GM18867 (cell line): ENCODE results near the gene NEU4.

Experiments used
- ATAC-seq: cut with Tn5 transposase; IDR thresholded peaks from one replicate; pipeline ENCODE4 v1.9.1; 2021; ENCODE audit warnings: mild to moderate bottlenecking, moderate library complexity; ENCODE audit not compliant: unreplicated experiment

Gene NEU4

DNA sequence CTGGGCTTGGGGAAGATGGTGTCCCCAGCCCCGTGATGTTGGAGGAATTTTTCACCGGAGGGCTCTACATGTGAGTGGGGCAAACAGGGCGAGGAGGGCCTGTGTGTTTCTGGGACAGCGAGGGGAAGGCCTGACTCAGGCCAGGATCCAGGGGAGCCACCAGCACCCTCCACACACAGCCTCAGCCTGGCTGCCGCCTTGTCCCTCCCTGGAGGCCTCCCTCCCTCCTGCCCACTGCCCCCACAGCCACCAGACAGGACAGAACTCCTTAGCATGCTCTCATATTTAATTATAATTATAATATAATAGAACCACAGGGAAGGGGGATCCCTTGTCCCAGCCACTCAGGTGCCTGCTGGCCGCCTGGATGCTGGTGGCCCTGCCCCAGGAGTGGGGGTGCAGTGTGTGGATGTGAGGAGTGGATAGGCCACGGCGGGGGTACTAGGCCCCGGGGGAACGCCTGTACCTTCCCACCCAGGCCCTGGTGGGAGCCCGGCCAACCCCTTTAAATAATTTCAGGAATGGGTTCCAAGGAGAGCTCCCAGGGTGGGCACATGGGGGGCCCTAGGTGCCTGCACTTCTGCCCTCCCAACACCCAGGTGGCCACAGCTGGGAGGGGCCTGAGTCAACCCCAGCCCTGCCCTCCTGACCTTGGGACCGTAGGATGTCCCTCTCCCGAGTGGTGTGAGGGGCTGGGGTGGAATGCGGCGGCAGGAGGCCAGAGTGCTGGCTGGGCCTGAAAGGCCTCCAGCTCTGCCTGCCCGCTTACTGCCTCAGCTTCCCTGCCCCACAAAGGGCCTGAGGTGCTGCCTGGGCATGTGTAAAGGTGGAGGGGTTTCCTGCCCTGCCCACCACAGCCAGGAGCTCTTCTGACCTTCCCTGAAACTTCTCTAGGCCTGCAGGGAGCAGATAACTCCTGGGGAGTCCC is 40.9 kb downstream of the NEU4 start:
- no peak for ATAC-seq

DNA sequence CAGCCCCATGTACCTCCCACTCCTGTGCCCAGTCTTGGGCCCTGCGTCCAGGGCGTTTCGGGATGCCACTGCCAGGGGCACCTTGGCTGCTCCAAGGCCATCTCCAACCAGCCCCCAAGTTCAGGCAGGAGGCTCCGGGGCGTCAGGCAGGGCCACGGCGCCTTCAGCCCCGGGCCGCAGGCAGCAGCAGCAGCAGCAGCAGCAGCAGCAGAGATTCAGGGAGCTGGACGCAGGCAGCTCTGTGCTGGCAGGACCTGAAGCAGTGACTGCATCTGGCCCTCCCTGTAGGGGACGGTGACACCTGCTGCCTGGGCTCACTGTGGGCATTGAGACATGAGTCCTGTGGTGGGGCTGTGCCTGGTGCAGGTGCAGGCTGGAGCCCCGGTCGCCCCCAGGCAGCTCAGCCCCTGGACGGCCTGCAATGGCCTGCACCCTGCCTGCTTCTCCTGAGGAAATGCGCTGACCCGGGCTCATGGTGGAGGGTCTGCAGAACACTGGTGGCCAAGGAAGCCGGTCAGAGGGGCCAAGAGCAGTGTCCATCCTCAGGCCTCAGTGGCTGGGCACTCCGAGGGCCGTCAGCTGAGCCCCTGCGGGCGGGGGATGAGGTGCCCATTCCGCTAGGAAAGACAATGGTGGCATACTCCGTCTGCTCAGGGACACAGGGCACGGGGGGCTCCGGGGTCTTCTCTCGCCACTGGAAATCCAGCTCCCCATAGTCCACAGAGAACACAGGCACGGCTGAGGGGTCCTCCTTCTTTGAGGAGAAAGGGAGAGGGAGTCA is 41.7 kb downstream of the NEU4 start:
- ATAC-seq, result no peak

DNA sequence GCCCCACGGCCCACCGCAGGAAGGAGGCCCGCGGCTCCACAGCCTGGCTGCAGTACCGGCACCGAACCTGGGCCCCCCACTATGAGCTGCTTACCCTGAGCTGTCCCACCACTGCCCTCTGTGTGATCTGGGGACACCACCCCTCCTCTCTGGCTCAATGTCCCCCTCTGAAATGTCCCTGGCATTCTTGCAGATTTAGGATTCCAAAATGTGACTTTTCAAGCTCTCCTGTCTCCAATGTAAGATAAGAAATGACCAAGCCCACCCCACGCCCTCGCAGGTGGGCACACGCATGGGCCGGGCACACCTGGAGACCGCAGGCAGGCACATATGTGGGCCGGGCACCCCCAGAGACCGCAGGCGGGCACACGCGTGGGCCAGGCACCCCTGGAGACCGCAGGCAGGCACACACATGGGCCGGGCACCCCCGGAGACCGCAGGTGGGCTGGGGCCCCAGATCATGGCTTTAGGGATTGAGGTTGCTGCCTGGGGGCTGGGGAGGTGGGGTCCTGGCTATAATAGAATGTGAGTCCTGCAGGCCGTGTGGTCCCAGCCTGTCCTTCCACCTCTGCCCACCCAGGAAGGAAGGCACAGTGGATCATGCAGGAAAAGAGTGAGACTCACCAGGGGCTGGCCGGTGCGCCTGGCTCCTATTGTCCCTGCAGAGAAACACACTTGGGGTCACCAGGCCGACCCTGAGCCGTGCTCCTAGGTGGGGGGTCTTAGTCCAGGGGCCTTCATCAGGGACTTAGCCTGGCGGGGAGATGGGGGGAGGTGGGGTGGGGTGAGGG is 42.5 kb downstream of the NEU4 start:
- ATAC-seq, result no peak

DNA sequence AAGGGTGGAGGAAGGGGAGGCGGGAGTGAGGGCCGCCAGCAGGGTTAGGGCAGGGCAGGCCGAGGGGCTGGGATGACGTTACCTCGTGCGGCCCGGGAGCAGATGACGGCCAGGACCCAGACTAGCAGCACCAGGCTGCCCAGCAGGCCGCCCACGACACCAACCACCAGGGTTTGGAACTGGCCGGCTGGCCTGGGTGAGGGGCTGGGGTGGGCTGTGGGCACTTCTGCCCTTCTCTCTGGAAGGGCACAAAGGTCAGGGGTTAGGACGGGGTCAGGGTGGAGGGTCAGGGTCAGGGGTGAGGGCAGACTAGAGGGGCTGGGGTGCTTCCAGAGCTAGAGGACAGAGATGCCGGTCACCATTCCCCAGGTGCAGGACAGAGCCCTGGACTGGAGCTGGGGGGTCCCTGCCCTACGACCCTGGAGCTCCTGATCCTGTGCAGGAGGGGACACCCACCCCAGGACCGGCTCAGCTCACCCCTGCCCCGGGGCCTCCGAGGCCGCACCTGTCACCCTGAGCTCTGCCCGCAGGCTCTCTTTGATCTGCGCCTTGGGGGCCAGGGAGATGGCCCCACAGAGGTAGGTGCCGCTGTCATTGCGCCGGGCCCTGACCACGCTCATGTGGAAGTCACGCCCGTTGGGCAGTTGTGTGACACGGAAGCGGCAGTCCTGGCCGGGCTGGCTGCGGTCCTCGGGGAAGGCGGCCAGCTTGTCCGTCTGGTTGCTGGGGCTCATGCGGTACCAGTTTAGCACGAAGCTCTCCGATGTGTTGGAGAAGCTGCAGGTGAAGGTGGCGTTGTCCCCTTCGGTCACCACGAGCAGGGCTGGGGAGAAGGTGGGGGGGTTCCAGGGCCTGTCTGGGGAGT is 43.4 kb downstream of the NEU4 start:
- no peak for ATAC-seq

DNA sequence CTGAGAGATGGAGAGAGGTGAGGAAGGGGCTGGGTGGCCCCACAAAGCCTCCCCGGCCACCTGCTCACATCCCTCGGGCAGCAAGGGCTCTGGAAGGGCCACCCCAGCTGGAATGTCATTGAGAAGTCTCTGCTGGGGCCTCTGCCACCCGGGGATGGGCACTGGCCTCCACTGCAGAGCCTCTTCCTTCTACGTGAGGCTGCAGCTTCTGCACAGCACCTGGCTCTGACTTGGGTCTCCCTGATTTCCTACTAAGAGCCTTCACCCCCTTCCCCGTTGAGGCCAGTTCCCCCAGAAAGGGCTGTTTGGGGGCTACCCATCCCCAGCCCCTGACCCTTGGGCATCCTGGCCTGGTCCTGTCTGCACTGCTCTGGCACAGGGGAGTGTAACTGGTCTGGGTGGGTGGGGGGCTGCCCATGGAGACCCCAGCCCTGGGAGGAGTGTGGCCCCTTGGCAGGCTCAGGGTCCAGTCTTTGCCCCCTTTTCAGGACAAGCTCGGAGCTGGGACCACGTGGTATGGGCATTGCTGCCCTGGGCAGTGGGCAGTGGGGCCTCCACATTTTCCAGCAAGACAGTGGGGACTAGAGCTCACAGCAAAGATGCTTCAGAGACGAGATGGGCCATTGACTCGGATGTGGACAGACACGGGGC is 44.1 kb downstream of the NEU4 start:
- ATAC-seq, result no peak

DNA sequence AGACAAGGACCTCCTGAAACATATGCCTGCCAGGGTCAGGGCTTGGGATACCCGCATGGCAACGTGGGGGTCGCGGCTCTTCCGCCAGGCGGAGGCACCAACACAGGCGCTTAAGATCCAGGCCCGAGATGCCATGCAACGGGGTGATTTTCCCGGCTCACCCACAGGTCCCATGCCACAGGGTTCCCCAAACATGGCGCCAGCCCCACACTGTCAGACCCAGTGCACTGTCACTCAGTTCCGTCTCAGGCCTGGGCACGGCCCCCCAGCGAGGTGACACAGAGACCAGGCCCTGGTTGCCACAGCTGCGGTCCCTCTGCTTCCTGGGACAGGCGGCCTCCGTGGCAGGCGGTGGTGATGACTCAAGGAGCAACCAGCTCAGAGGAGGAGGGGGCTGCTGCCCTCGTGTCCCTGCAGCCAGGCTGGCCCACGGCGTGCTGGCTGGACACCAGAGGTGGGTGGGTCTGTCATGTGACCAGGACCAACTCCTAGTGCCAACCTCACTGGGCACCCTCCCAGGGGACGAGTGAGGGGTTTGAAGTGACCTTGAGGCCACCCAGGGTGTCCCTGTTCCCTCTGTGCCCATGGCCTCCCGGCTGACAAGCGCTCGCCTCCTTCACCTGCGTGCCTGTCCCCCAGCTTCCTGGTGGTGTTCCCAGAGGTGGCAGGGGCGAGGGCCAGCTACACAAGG is 44.8 kb downstream of the NEU4 start:
- ATAC-seq, result no peak

DNA sequence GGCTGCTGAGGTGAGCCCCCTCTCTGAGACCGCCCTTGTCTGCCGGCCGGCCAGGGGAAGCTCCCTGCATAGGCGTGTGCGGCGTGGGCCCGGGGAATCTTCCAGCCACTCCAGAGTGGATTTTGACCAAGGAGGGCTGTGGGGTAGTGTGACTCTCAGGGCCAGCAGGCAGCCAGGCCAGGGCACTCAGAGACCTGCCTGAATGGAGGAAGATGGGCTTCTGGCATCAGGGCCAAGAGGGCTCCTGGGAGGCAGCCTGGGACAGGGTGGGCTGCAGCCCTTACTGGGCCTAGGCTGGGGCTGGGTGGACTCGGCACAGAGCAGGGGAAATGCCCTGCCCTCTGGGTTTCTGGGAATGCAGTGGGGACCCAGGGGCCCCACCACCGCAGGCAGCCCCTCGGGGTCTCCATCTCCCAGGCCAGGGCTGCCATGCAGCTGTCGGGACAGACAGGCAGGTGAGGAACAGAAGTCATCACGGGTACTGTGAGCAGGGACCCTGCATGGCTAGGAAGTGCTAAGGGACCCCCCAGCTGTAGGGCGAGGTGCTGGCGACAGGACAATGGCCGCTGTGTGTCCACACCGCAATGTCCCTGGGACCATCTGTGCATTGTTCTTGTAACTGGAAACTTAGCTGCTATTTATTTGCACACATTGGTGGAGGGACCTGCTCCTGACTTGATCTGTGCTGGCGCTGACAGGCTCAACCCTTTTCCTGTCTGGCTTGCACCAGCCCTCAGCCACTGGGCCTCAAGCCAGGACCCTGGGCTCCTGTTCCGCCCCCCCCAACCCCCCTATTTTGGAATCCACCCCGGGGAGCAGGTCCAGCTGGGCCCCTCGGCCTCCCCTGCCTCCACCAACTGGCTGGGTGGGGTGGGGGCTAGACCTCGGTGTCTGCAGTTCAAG is 45.6 kb downstream of the NEU4 start:
- ATAC-seq, result no peak

DNA sequence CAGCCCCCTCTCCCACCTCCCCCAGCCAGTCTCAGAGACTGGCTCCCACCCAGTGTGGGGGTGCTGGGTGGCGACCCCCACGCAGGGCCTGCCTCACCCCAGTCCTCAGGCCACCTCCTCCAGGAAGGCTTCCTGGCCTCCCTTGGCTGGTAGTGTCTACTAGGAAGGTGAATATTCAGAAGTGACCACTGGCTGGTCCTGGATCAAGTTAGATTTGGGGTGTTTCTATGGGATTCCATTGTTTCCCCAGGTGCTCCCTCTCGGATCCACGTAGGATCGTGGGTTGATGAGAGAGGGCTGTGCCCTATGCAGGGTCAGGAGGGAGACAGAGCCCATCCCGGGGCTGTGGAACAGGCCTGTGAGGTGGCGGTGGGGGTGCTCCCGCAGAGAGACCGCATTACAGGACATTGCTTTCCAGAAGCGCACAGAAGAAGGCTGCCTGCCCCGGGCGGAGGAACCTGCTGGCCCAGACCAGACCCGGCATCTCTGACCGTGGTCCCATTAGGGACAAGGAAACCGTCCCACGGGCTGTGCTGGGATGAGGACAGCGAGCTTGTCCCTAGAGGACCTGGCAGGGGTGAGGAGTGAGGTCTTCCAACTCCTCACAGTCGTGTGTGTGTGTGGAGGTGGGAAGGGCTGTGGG is 46.4 kb downstream of the NEU4 start:
- ATAC-seq, result no peak

DNA sequence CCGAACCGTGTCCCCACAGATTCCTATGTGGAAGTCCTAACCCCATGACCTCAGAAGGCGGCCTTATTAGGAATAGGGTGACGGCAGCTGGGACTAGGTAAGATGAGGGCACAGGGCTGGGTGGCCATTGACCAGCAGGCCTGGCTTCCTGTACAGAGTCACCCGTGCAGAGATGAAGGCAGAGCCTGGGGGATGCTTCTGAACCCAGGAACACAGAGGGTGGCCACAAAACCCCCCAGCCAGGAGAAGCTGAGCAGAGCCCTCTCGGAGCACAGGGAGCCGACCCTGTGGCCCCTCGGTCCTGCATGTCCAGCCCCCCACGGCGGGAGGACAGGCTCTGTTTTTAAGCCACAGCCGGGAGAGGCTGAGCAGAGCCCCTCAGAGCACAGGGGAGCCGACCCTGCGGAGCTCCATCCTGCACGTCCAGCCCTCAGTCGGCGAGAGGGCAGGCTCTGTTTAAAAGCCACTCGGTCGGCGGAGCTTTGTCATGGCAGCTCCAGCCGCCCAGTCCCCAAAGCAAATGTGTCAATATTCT is 47.0 kb downstream of the NEU4 start:
- no peak for ATAC-seq

DNA sequence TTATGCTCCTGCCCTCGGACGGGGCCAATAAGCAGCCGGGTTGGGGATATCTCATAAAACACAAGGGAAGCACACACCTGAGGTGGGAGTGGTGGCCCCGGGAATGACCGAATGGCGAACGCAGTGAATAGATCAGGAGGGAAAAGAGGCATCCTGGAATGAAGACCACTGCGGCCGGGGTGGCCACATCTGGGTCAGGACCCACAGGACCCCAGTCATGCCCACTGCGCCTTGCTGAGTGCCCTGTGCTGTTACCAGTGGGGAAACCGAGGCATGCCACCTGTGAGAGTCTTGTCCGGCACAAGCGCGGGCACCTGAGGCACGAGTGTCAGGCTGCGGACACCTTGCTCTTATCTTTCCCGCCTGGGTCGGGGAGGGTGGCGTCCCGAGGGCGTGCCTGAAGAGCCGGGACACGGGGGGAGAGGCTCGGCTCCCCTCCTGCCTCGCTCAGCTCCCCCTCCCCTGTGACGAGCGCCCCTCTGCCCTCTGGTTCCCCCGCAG is 48.1 kb downstream of the NEU4 start:
- no peak for ATAC-seq

DNA sequence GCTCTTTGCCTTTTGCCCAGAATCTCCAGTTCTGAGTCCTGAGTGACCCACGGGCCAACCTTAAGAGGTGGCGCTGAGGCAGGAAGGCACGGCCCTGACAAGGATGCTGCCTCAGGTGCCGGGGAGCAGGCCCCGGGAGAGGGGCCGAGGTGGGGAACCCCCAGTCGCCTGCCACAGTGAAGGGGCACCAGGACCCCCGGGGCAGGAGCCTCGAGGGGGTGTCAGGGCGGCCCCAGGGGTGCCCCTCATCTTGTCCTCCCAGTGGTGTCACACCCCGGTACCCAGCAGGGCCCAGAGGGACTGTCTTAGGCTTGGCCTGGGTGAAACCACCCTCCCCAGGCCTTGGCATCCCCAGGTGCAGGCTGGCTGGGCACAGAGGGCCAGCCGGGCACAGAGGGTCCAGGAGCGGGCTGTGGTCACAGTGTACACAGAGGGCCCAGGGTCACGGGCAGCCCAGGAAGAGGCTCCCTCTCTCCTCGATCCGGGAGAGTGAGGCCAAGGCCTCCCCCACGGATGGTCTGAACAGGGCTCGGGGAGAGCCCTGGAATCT is 48.7 kb downstream of the NEU4 start:
- no peak for ATAC-seq

DNA sequence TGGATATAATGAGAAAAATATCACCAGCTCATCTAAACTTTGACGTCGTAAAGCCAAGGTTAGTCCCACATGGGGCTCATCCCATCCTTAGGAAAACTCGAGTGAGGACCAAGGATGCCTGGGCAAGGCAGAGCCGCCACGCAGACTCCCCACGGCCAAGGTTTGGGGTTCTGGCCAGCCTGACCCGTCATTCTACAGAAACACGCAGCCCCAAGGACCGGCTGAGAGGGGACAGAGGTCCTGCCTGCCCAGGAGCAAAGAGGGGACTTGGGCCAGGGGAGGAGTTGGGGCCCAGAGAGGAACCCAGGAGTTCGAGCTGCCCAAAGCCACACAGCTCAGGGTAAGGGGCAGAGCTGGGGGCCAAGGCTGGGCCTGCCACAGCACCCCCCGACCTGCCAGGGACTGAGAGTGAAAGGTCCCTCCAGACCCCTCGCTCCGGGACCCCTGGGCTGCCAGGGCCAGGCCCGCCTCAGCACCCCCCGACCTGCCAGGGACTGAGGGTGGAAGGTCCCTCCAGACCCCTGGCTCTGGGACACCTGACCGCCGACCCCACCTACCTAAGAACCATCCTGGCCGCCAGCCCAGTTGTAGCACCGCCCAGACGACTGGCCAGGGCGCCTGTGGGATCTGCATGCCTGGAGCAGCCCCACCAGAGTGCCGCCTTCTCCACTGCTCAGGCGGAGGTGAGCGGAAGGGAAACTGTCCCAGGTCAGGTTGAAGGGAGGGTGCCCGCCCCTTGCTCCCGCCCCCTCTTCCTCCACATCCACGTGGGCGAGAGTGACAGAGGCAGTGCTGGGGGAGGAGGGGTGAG is 49.4 kb downstream of the NEU4 start, which contains the start of gene PDCD1:
Gene PDCD1, minus strand, starts transcription at position 689 of the 811 bp plus-strand sequence. Its CDS starts 56 bp downstream, at position 633.
- ATAC-seq, result peak; percentile 37

DNA sequence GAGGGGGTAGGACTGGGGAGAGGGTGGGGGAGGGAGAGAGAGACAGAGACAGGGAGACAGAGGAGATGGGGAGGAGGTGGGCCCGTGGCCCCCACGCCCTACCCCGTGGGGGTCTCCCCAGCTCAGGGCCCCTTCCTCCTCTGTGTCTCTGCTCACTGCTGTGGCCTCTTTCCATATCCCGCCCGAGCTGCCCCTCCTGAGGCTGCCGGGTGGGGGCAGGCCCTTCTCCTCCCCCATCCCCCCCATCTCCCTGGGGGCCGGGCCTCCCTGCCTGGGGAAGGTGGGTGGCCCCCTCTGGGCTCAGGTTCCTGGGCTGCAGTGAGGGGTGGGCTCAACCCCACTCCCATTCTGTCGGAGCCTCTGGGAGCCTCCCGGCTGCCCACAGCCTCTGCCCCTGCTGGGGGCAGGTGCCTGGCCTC is 50.0 kb downstream of the NEU4 start:
- ATAC-seq, result peak; percentile 19

DNA sequence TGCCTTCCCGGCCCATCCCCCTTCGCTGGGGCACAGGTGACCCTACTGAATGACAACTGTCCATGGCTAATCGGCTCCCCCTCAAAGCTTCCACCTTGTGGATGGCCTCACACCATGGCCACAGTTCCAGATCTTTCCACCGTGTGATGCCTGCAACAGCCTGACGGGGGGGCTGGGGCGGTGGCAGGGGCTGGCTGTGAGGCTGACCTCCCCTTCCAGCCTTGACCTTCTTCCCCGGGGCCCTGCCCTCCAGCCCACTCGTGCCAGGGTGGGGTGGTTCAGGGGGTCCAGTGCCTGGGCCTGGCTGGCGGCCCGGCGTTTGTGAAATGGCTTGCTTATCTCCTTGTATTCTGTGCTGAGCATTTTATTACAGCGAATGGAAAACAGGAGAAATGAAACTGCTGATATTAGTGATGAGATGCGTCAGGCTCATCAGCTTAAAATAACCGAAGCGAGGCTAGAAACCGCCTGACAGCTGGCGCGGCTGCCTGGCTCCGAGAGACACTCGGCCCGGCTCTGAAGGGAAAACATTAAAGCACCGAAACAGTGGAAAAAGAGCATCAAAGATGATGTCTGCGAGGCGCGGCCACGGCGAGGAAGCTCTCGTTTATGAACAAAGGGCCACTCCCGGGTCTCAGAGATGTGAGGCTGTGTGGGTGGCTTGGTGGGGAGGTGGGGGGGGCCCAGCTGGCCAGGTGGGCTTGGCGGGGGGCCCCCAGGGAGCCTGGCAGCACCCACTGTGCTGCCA is 50.6 kb downstream of the NEU4 start:
- peak; percentile 39 for ATAC-seq
